Ovary (tissue), 3 donors: ENCODE results near the gene IL3RA.

Experiments used
- POLR2A ChIP-seq: fragments of 450-650 bp; IDR thresholded peaks from one replicate; pipeline ENCODE4 v1.6.1; 2017; ENCODE audit warnings: antibody characterized with exemption, mild to moderate bottlenecking, moderate library complexity
- TF ChIP-seq, protein P1 (sequence below), 3 donors: fragments of 450-650 bp in 2 of 3; fragments of 200-600 bp in 1 of 3; IDR thresholded peaks; one replicate each; pipeline versions ENCODE4 v1.5.1 to v1.8.0; 2016 to 2022; ENCODE audit warnings: antibody characterized with exemption in 3 of 3, mild to moderate bottlenecking in 1 of 3
- donor health status: DM: no; HTN: no; CAD: no.

DNA sequence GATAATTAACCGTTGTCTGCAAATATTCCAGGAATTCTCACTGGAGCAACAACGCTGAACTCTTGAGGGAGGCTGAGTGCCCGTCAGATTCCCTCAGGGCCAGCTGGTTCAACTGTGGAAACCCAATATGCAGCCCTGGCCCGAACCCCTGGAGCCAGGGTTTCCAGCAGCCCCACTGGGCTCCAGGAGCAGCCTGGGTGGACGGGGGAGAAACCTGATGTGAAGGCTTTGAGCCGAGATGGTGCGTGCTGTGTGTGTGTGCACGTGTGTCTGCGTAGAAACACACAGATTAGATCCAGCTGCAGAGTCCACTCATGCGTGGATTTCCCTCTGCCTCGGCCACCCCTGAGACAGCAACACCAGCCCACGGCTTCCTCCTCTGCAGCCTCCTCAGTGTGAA, 74.7 kb downstream of the IL3RA start:
- no peak for TF ChIP-seq POLR2A
- TF ChIP-seq, protein P1, sequence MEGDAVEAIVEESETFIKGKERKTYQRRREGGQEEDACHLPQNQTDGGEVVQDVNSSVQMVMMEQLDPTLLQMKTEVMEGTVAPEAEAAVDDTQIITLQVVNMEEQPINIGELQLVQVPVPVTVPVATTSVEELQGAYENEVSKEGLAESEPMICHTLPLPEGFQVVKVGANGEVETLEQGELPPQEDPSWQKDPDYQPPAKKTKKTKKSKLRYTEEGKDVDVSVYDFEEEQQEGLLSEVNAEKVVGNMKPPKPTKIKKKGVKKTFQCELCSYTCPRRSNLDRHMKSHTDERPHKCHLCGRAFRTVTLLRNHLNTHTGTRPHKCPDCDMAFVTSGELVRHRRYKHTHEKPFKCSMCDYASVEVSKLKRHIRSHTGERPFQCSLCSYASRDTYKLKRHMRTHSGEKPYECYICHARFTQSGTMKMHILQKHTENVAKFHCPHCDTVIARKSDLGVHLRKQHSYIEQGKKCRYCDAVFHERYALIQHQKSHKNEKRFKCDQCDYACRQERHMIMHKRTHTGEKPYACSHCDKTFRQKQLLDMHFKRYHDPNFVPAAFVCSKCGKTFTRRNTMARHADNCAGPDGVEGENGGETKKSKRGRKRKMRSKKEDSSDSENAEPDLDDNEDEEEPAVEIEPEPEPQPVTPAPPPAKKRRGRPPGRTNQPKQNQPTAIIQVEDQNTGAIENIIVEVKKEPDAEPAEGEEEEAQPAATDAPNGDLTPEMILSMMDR (IDR thresholded peaks at IDR 0.05) = no peak
